Vagina (tissue), 2 donors: ENCODE measurements around the gene NOP53.
"Not testable (repeated sequence)": the region's sequence is repeated elsewhere in the genome, so short reads cannot be mapped to it uniquely, and the experiment has no call there.

Experiments used
- POLR2AphosphoS5 ChIP-seq, 2 donors: sonication (generic); formaldehyde crosslinking; IDR thresholded peaks; one replicate each; pipeline ENCODE4 v1.9.0; 2017; ENCODE audit warnings: antibody characterized with exemption in 2 of 2, mild to moderate bottlenecking in 2 of 2, low read depth in 1 of 2; ENCODE audit not compliant: insufficient read depth in 1 of 2
- TF ChIP-seq, protein P1 (sequence below), 3 experiments: fragments of 450-650 bp in 2 of 3; fragments of 200-600 bp in 1 of 3; sonication (generic) in 1 of 3; IDR thresholded peaks; one replicate each; pipeline ENCODE4 v1.5.1; 2017 to 2019; ENCODE audit warnings: antibody characterized with exemption in 3 of 3, mild to moderate bottlenecking in 2 of 3, moderate library complexity in 2 of 3

DNA sequence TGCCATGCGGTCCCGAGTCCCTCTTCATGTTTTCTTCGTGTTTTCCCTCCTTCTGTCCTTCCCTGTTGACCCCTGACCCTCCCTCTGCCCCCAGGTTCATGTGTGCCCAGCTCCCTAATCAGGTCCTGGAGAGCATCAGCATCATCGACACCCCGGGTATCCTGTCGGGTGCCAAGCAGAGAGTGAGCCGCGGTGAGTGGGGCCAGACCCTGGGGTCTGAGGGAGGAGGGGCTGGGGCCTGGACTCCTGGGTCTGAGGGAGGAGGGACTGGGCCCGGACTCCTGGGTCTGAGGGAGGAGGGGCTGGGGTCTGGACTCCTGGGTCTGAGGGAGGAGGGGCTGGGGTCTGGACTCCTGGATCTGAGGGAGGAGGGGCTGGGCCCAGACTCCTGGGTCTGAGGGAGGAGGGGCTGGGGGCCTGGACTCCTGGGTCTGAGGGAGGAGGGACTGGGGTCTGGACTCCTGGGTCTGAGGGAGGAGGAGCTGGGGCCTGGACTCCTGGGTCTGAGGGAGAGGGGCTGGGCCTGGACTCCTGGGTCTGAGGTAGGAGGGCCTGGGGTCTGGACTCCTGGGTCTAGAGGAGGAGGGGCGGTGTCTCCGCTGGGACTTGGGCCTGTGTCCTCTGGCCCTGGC, 26.8 kb upstream of the NOP53 start:
- TF ChIP-seq, protein P1, sequence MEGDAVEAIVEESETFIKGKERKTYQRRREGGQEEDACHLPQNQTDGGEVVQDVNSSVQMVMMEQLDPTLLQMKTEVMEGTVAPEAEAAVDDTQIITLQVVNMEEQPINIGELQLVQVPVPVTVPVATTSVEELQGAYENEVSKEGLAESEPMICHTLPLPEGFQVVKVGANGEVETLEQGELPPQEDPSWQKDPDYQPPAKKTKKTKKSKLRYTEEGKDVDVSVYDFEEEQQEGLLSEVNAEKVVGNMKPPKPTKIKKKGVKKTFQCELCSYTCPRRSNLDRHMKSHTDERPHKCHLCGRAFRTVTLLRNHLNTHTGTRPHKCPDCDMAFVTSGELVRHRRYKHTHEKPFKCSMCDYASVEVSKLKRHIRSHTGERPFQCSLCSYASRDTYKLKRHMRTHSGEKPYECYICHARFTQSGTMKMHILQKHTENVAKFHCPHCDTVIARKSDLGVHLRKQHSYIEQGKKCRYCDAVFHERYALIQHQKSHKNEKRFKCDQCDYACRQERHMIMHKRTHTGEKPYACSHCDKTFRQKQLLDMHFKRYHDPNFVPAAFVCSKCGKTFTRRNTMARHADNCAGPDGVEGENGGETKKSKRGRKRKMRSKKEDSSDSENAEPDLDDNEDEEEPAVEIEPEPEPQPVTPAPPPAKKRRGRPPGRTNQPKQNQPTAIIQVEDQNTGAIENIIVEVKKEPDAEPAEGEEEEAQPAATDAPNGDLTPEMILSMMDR (IDR thresholded peaks at IDR 0.05): not testable (repeated sequence)
- not testable (repeated sequence) for TF ChIP-seq POLR2AphosphoS5 (IDR thresholded peaks at IDR 0.05; ENCODE audit: insufficient read depth in 1 of 2, low read depth in 1 of 2)
